Duodenal mucosa (tissue), 2 donors: ENCODE measurements around the gene DYNC1LI1.

ENCODE experiments used
- H3K27ac ChIP-seq: one replicate; pipeline ENCODE4 v1.7.0; 2013; ENCODE audit warnings: low read depth, low read length
- H3K27me3 ChIP-seq, 2 donors: one replicate each; pipeline ENCODE4 v1.7.0; 2013; ENCODE audit warnings: low read length in 2 of 2, control low read depth in 1 of 2; ENCODE audit not compliant: insufficient read depth in 2 of 2, control insufficient read depth in 1 of 2
- H3K36me3 ChIP-seq, 2 donors: one replicate each; pipeline ENCODE4 v1.7.0; 2013; ENCODE audit warnings: low read length in 2 of 2, control low read depth in 1 of 2; ENCODE audit not compliant: insufficient read depth in 2 of 2, control insufficient read depth in 1 of 2
- H3K4me1 ChIP-seq, 2 donors: one replicate each; pipeline ENCODE4 v1.7.0; 2013; ENCODE audit warnings: low read length in 2 of 2, control low read depth in 1 of 2; ENCODE audit not compliant: insufficient read depth in 2 of 2, control insufficient read depth in 1 of 2
- H3K4me3 ChIP-seq, 2 donors: one replicate each; pipeline ENCODE4 v1.7.0; 2013; ENCODE audit warnings: low read length in 2 of 2, low read depth in 1 of 2
- H3K9ac ChIP-seq, 2 donors: one replicate each; pipeline ENCODE4 v1.7.0; 2013; ENCODE audit warnings: low read length in 2 of 2, low read depth in 1 of 2
- H3K9me3 ChIP-seq, 2 donors: one replicate each; pipeline ENCODE4 v1.7.0; 2013; ENCODE audit warnings: low read length in 2 of 2, control low read depth in 1 of 2; ENCODE audit not compliant: control insufficient read depth in 1 of 2

Gene DYNC1LI1

DNA sequence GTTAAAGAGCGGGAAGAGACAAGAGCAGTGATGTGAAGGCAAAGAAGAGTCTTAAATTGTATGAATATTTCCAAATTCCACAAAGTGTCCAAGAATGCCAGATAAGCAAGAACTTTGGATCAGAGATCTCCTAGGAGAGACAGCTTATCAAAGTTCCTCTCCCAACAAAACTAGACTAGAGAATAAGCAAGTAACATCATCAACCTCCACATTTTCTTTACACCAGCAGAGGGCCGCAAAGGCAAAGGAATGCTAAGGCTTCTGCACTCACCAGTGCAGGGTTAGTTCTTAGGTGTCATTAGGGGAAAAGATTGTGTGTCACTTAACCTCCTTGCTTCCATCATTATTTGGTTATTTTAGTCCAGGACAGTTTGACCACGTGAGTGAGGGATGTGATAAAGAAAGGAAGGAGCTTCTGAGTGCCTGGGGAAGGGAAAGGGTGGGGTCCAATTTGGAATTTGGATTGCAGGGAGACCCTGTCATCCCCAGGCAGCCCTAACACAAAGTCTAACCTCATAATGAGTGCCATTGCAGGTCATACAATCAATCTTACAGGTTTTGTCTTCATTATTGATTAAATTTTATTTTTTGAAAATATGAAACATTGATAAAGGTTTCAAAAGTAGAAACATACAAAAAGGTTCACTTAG is 60.5 kb downstream of the DYNC1LI1 start:
- no peaks in the 10 kb centered on the region for H3K27me3 ChIP-seq
- no peak overlapping the region for H3K4me3 ChIP-seq
- H3K27ac ChIP-seq: no peak overlapping the region
- H3K9ac ChIP-seq: no peak overlapping the region
- H3K4me1 ChIP-seq: peaks cover 0 to 4% of the 10 kb centered on the region in 2 donors
- H3K36me3 ChIP-seq: no peaks in the 10 kb centered on the region
- H3K9me3 ChIP-seq: no peaks in the 10 kb centered on the region

DNA sequence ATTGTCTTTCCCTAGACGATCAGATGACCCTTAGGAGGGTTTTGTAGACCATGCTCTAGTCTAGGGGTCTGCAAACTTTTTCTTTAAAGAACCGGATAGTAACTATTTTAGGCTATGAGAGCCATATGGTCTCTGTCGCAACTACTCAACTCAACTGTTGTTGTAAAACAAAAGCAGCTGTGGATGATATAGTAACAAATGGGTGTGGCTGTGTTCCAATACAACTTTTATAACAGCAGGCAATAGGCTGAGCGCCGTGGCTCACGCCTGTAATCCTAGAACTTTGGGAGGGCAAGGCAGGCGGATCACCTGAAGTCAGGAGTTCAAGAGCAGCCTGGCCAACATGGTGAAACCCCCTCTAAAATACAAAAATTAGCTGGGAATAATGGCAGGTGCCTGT is 61.9 kb downstream of the DYNC1LI1 start:
- Histone ChIP-seq H3K4me3 (no peak overlapping the region), H3K27ac (no peak overlapping the region), H3K36me3 (no peaks in the 10 kb centered on the region), H3K4me1 (peaks cover 0 to 4% of the 10 kb centered on the region in 2 donors), H3K9ac (no peak overlapping the region), H3K9me3 (no peaks in the 10 kb centered on the region), H3K27me3 (no peaks in the 10 kb centered on the region)

DNA sequence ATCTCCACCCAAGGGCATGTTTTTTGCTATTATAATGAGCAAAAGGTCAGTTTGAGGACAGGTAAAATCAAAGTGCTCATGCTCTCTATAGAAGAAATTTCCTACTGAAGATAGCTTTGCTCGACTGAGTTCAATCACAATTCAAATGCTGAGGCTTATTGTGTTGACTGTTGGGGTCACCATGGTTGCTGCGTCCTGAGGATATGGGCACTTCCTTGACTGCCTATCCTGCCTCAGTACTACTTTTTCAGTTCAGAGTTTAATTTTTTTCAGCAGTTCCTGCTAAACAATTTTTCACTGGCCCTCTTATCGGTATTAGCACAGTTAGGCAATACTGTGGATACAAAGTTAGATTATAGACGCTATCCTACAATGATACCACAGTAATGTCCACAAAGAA is 64.2 kb downstream of the DYNC1LI1 start:
- Histone ChIP-seq H3K4me1 (peaks cover 0 to 4% of the 10 kb centered on the region in 2 donors), H3K9me3 (no peaks in the 10 kb centered on the region), H3K9ac (no peak overlapping the region), H3K27ac (no peak overlapping the region), H3K27me3 (no peaks in the 10 kb centered on the region), H3K4me3 (no peak overlapping the region), H3K36me3 (no peaks in the 10 kb centered on the region)

DNA sequence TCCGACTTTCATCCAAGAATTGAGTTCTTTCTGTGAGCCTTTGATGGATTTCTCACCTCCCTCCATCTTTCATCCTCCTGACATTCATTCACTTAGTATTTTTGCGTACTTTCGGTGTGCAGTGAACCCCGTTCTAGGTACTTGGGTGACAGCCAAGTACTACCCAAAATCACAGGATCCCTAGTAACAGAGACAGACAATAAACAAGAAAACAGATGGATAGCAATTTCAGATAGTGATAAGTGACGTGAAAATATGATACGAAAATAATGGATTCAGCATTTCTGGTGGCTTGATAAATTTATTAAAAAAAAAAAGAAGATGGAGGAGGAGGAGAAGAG is 67.7 kb downstream of the DYNC1LI1 start:
- Histone ChIP-seq H3K4me1 (peaks cover 0 to 8% of the 10 kb centered on the region in 2 donors), H3K27me3 (no peaks in the 10 kb centered on the region), H3K4me3 (peak overlapping the region; percentile 79 to 92), H3K9ac (peak overlapping the region; percentile 25 to 57), H3K9me3 (no peaks in the 10 kb centered on the region), H3K36me3 (no peaks in the 10 kb centered on the region), H3K27ac (no peak overlapping the region)

DNA sequence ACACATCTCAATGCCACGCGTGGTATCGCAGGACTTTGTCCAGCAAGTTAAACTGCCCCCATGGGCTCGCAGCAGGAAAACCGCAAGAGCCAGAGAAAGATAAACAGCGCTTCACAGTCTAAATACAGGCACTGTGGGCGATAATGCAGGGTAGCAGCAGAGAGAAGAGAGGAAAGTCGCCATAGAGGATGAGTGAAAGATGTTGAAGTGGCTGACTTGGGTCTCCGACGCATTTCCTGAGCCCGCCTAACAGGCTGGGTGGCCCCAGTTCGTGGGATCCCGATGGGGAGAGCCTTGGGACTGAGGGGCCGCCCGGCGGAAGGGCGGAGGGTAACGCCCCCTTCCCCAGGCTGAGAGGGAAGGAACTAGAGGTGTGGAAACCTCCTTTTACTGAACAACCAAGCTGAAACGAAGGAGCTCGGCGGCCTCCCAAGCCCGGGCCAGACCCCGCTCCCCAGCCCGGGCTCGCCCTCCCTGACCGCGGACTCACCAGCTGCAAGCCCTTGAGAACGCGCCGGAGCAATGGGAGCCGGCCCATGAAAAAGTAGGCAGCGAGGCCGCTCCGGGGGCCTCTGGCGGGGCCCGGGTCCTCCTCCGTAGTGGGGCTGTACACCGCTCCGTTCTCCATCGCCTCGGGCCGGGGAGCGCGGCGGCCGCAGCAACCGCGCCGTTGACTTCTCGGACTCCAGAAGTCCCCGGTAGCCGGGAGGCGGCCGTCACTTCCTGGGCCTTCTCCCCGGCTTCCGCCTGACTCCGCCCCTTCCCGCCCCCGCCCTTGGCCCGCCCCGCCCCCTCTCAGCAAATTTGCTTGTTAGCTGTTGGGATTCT is 68.3 kb downstream of the DYNC1LI1 start, which contains the start of gene CMTM6:
CMTM6 (minus strand) TSS at position 735 of the 828 bp plus-strand sequence; CDS start at position 628, 107 bp downstream.
- Histone ChIP-seq H3K9me3 (no peaks in the 10 kb centered on the region), H3K27ac (peak within 1 kb of the TSS; percentile 88), H3K4me3 (peak within 1 kb of the TSS; percentile 79 to 92), H3K36me3 (no peaks in the 10 kb centered on the region), H3K9ac (peak within 1 kb of the TSS; percentile 73 to 84), H3K27me3 (no peaks in the 10 kb centered on the region), H3K4me1 (peaks cover 0 to 8% of the 10 kb centered on the region in 2 donors)

DNA sequence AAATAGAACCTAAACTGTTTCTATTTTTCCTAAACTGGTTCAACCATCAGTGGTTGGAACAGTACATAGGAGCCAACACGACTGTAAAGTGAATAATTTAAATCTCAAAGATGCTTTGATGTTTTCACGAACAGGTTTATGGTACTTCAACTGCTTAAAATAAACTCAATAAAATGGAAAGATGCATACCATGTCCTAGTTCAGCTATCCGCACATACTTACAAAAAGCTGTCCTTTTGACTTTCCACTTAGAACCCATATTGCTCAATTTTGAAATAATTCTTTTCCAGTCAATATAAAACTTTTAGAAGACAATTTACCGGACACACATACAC is 68.9 kb downstream of the DYNC1LI1 start:
- Histone ChIP-seq H3K27ac (peak overlapping the region; percentile 88), H3K27me3 (no peaks in the 10 kb centered on the region), H3K4me3 (peak overlapping the region; percentile 79 to 92), H3K9me3 (no peaks in the 10 kb centered on the region), H3K36me3 (no peaks in the 10 kb centered on the region), H3K9ac (peak overlapping the region; percentile 73 to 84), H3K4me1 (peaks cover 0 to 8% of the 10 kb centered on the region in 2 donors)

DNA sequence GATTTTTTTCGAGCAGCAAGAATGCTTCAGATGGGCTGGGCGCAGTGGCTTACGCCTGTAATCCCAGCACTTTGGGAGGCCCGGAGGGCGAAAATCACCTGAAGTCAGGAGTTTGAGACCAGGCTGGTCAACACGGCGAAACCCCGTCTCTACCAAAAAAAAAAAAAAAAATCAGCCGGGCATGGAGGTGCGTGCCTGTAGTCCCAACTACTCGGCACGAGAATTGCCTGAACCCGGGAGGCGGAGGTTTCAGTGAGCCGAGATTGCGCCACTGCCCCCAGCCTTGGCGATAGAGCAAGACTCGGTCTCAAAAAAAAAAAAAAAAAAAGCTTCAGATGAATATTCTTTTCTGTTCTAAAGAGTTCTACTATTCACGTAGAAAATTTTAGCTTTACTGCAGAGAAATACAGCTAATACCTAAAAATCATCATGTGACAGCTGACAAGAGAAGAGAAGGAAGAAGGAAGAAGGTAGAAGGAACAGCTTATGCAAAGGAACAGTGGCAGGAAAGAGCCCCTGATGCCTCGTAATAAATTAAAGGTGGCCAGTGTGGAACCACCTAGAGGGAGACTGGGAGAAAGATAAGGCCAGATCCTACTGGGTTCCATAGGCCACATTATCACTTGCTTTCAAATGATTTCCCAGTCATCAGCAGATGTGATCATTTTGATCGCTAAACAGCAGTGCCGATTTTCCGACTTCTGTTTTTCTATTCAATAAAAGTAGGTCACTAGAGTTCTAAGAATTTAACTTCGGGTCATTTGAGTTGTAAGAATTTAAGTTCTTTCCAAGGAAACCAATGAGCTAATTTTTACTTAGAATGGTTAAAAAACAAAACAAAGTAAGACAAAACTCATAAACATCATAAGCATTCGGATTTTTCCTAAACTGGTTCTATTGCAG is 69.5 kb downstream of the DYNC1LI1 start:
- H3K9me3 ChIP-seq: no peaks in the 10 kb centered on the region
- no peaks in the 10 kb centered on the region for H3K36me3 ChIP-seq
- no peak overlapping the region for H3K27ac ChIP-seq
- H3K4me3 ChIP-seq: peak overlapping the region; percentile 79 to 92
- peak overlapping the region; percentile 35 to 84 for H3K9ac ChIP-seq
- peaks cover 0 to 8% of the 10 kb centered on the region in 2 donors for H3K4me1 ChIP-seq
- H3K27me3 ChIP-seq: no peaks in the 10 kb centered on the region

DNA sequence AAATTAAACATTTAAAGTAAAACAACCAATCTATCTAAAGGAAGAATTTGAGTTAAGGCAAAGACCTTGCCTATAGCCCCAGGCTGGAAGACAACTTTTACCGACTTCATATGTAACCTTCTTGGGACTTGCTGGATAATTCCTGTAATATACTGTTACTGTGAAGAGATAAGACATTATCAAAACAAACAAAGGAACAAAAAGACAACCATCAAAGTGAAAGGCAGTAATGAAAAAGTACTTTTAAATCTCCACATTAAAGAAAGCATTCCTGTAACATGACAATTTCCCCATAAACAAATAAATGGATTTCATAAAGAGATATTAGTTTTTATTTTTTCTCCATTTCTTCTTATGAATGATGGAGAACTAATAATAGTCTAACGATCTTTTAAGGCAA is 70.4 kb downstream of the DYNC1LI1 start:
- H3K36me3 ChIP-seq: no peaks in the 10 kb centered on the region
- no peak overlapping the region for H3K27ac ChIP-seq
- H3K4me3 ChIP-seq: no peak overlapping the region
- H3K9me3 ChIP-seq: no peaks in the 10 kb centered on the region
- no peak overlapping the region for H3K9ac ChIP-seq
- H3K27me3 ChIP-seq: no peaks in the 10 kb centered on the region
- H3K4me1 ChIP-seq: peaks cover 0 to 8% of the 10 kb centered on the region in 2 donors

DNA sequence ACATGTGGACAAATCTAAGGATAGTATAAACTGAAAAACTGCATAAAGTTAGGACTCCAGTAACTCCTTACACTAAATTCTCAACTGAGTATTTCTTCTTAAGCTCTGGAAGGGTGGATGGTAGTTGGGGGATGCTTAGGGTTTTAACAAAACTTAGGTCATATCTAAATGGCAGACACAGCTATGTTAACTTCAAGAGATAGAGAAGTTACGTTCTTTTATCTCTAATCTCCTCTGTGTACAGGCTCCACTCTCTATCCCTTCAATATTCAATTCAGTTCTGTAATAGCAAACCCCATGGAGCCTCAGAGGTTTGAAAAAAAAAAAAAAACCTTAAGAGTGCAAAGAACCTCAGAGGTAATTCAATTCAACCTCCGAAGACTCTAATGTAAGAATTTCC is 71.1 kb downstream of the DYNC1LI1 start:
- H3K9ac ChIP-seq: no peak overlapping the region
- no peaks in the 10 kb centered on the region for H3K36me3 ChIP-seq
- H3K27ac ChIP-seq: no peak overlapping the region
- no peak overlapping the region for H3K4me3 ChIP-seq
- no peaks in the 10 kb centered on the region for H3K27me3 ChIP-seq
- H3K4me1 ChIP-seq: peaks cover 0 to 8% of the 10 kb centered on the region in 2 donors
- no peaks in the 10 kb centered on the region for H3K9me3 ChIP-seq

DNA sequence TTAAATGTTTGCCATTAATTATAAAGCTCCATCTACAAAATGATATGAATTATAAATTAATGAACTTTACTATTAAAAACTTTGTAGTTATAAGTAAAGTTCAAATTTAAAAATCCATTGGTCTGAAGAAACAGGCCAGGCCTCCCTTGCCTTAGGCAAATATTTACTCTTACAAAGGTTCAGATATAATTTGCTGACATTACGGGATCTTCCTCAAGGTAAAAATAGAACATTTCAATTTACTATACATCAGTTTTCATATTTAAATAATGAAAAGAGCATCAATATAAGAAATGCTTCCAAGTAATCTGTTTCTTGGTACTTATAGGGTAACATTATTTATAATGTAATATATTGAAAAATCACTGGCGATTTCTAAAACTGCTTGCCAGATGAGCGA is 71.7 kb downstream of the DYNC1LI1 start:
- Histone ChIP-seq H3K4me3 (no peak overlapping the region), H3K4me1 (peaks cover 0 to 10% of the 10 kb centered on the region in 2 donors), H3K9ac (no peak overlapping the region), H3K27ac (no peak overlapping the region), H3K9me3 (no peaks in the 10 kb centered on the region), H3K36me3 (no peaks in the 10 kb centered on the region), H3K27me3 (no peaks in the 10 kb centered on the region)
